ENCODE results near the gene RPS4Y1. TPM values are rescaled to one million over a fixed set of nuclear protein-coding genes. Genes with fewer than 3 reads are reported as not detected.

RPS4Y1 gene
- total RNA-seq, 1 experiment from 2014 or later, result not detected

- no peak for DNase-seq (ENCODE audit: low spot score)
Measured at GRCh38 chrY:2883561-2883960, 42.2 kb downstream of the RPS4Y1 start.

GRCh38 chrY:2885880-2886279, 44.5 kb downstream of the RPS4Y1 start:
- no peak for DNase-seq (ENCODE audit: low spot score)

DNA sequence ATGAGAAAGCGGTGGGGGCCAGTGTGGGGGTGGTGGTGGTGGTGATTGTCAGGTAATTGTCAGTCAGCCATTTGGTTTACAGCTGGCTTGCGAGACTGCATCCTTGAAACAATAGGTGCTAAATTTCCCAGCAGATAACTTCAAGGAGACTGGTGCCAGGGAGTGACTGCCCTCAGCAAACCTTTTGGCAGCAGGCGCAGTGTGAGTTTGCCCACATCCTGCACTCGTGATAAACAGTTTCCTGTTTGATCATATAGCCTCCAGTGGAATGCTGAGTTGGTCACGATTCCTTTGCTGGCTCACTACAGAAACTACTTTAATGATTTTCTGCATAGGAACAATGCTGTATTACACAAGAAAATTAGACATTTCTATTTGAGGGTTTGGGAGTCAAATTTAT, 46.0 kb downstream of the RPS4Y1 start:
- no peak for DNase-seq (ENCODE audit: low spot score)

DNA sequence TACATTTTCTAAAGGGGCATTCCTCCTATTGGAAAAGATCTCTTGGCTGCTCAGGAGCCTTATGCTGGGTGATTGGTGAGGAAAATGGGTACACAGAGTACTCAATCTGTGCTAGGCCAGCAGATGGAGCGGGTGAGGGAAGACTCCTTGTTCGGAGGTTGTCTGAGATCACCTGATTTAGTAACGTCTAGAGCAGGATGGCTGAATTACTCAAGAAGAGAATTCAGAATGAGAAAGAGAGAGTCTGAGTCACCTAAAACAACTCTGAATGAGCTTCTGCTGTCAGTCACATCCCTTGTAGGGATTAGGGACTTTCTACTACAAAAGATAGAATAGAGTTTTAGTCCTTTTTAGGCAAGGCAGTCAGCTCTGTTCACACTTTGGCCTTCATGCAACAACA, 46.6 kb downstream of the RPS4Y1 start:
- no peak for DNase-seq (ENCODE audit: low spot score)

- DNase-seq (ENCODE audit: low spot score), result no peak
Measured at GRCh38 chrY:2893471-2893870, 52.1 kb downstream of the RPS4Y1 start.

DNA sequence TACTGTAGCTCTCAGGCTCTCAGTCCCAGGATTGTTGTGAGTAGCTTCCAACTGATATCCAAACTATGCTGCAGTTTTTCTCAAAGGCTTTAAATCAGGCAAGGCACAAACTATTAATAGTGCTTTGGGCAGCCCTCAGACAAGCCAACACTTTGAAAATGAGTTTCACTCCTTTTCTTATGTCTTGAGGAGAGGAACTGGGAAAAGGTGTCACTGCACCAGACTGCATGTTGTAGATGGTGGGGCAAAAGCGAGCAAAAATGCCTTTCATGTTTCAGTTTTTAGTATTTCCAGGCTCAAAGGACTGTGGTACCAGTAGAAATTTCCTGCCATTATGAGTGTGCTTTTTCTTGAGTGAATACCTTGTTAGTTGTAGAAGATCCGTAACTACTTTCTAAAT, 54.6 kb downstream of the RPS4Y1 start:
- no peak for DNase-seq (ENCODE audit: low spot score)

DNA sequence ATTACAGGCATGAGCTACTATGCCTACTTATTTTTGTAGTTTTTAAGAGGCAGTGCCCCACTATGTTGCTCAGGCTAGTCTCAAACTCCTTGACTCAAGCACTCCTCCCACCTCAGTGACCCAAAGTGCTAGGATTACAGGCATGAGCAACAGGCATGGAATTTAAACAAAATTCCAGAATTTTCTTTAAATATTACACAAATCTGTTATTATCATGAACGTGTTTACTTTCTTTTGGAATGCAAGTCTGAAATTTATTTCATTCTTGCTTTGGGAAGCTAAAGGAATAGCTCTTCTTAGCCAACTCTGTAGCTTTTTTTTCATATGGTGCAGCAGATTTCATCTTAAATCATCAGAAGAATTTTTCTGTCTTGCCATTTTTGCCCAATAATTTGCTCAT, 66.0 kb downstream of the RPS4Y1 start:
- DNase-seq (ENCODE audit: low spot score), result no peak

DNA sequence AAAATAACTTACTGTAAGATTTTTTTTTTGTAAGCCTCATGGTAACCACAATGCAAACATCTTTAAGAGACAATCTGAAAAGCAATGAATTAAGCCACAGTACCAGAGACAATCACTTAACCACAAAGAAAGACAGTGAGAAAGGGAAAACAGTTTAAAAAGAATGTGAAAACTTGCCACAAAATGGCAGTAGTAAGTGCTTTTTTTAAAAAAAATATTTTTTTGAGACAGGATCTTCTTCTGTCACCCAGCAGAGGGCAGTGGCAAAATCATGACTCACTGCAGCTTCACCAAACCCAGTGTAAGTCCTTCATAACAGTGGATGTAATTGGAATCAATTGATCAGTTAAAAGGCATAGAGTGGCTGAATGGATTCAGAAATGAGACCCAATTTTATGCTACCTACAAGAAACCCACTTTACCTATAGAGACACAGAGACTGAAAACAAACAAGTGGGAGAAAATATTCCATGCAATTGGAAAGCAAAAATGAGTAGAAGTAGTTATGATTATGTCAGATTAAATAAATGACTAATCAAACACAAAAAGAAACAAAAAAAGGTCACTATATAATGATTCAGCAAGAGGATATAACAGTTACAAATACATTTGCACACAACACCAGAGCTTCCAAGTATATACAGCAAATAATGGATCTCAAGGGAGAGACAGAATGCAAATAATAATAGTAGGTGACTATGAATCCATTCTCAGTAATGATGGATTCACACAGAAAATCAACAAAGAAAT, 71.8 kb downstream of the RPS4Y1 start:
- no peak for DNase-seq (ENCODE audit: low spot score)

Small RNA genes within 50 kb of the gene (small RNA-seq; reads per million reads assigned to genes)
- not detected for gene TOMM22P2

Other genes with a start within 250 kb of the RPS4Y1 start
- gene SRY, start 53.9 kb upstream of the RPS4Y1 start, total RNA-seq (2014; rRNA removed; shearing (Covaris generic)), result not detected in 2 replicates
- not detected in 2 replicates for gene ZFY, start 93.8 kb downstream of the RPS4Y1 start, total RNA-seq (2014; rRNA removed; shearing (Covaris generic))

All from HT-29 (cell line).